ENCODE data around the gene AMIGO1.

The AMIGO1 gene

GRCh38 chr1:109527098-109527811, 17.7 kb upstream of the AMIGO1 start:
- no peak overlapping the region for H3K27ac Mint-ChIP-seq
- peaks cover 11% of the 10 kb centered on the region for H3K4me1 Mint-ChIP-seq (ENCODE audit: low read depth)
- H3K4me3 Mint-ChIP-seq = no peak overlapping the region

GRCh38 chr1:109523706-109524105, 14.2 kb upstream of the AMIGO1 start:
- no peak overlapping the region for H3K4me3 Mint-ChIP-seq
- H3K9me3 Mint-ChIP-seq = no peaks in the 10 kb centered on the region
- DNase-seq (ENCODE audit: low spot score) = no peak
- H3K36me3 Mint-ChIP-seq (ENCODE audit: low read depth) = no peaks in the 10 kb centered on the region
- H3K27me3 Mint-ChIP-seq (ENCODE audit: low read depth) = peaks cover 25% of the 10 kb centered on the region
- H3K27ac Mint-ChIP-seq = no peak overlapping the region
- no peaks in the 10 kb centered on the region for H3K4me1 Mint-ChIP-seq (ENCODE audit: low read depth)

More at GRCh38 chr1:109527098-109527811, 17.7 kb upstream of the AMIGO1 start:
- Mint-ChIP-seq H3K36me3 (ENCODE audit: low read depth) (no peaks in the 10 kb centered on the region), H3K9me3 (no peaks in the 10 kb centered on the region), H3K27me3 (ENCODE audit: low read depth) (peaks cover 18% of the 10 kb centered on the region)
- no peak for DNase-seq (ENCODE audit: low spot score)

GRCh38 chr1:109522026-109522425, 12.5 kb upstream of the AMIGO1 start:
- Mint-ChIP-seq H3K9me3 (no peaks in the 10 kb centered on the region), H3K4me3 (no peak overlapping the region), H3K27ac (no peak overlapping the region), H3K4me1 (ENCODE audit: low read depth) (no peaks in the 10 kb centered on the region), H3K27me3 (ENCODE audit: low read depth) (peaks cover 25% of the 10 kb centered on the region), H3K36me3 (ENCODE audit: low read depth) (no peaks in the 10 kb centered on the region)
- no peak for DNase-seq (ENCODE audit: low spot score)

- H3K9me3 Mint-ChIP-seq = no peaks in the 10 kb centered on the region
- no peaks in the 10 kb centered on the region for H3K4me1 Mint-ChIP-seq (ENCODE audit: low read depth)
- no peak overlapping the region for H3K27ac Mint-ChIP-seq
- H3K4me3 Mint-ChIP-seq = no peak overlapping the region
- H3K36me3 Mint-ChIP-seq (ENCODE audit: low read depth) = no peaks in the 10 kb centered on the region
- no peak for DNase-seq (ENCODE audit: low spot score)
- H3K27me3 Mint-ChIP-seq (ENCODE audit: low read depth) = peaks cover 26% of the 10 kb centered on the region
Observed at GRCh38 chr1:109521002-109521951, 11.8 kb upstream of the AMIGO1 start.

- Mint-ChIP-seq H3K4me3 (no peak overlapping the region), H3K9me3 (no peaks in the 10 kb centered on the region), H3K27me3 (ENCODE audit: low read depth) (peaks cover 19% of the 10 kb centered on the region), H3K27ac (no peak overlapping the region), H3K4me1 (ENCODE audit: low read depth) (no peaks in the 10 kb centered on the region), H3K36me3 (ENCODE audit: low read depth) (no peaks in the 10 kb centered on the region)
- no peak for DNase-seq (ENCODE audit: low spot score)
Observed at GRCh38 chr1:109517337-109517736, 7.8 kb upstream of the AMIGO1 start.

GRCh38 chr1:109516872-109517271, 7.3 kb upstream of the AMIGO1 start:
- Mint-ChIP-seq H3K4me1 (ENCODE audit: low read depth) (no peaks in the 10 kb centered on the region), H3K27ac (no peak overlapping the region)

GRCh38 chr1:109514846-109515245, 5.3 kb upstream of the AMIGO1 start:
- Mint-ChIP-seq H3K4me3 (no peak overlapping the region), H3K27me3 (ENCODE audit: low read depth) (peaks cover 33% of the 10 kb centered on the region), H3K9me3 (no peaks in the 10 kb centered on the region), H3K4me1 (ENCODE audit: low read depth) (peaks cover 4% of the 10 kb centered on the region), H3K36me3 (ENCODE audit: low read depth) (no peaks in the 10 kb centered on the region), H3K27ac (no peak overlapping the region)
- no peak for DNase-seq (ENCODE audit: low spot score)

More at GRCh38 chr1:109516872-109517271, 7.3 kb upstream of the AMIGO1 start:
- peaks cover 18% of the 10 kb centered on the region for H3K27me3 Mint-ChIP-seq (ENCODE audit: low read depth)
- no peaks in the 10 kb centered on the region for H3K9me3 Mint-ChIP-seq
- H3K4me3 Mint-ChIP-seq = no peak overlapping the region
- DNase-seq (ENCODE audit: low spot score) = no peak
- H3K36me3 Mint-ChIP-seq (ENCODE audit: low read depth) = no peaks in the 10 kb centered on the region

GRCh38 chr1:109513110-109513710, 3.7 kb upstream of the AMIGO1 start:
- Mint-ChIP-seq H3K36me3 (ENCODE audit: low read depth) (no peaks in the 10 kb centered on the region), H3K4me1 (ENCODE audit: low read depth) (peaks cover 9% of the 10 kb centered on the region), H3K27ac (no peak overlapping the region), H3K4me3 (no peak overlapping the region), H3K27me3 (ENCODE audit: low read depth) (peaks cover 45% of the 10 kb centered on the region), H3K9me3 (no peaks in the 10 kb centered on the region)
- no peak for DNase-seq (ENCODE audit: low spot score)

- no peak for DNase-seq (ENCODE audit: low spot score)
- peak overlapping the region; percentile 82 for H3K4me3 Mint-ChIP-seq
- H3K9me3 Mint-ChIP-seq = no peaks in the 10 kb centered on the region
- H3K4me1 Mint-ChIP-seq (ENCODE audit: low read depth) = peaks cover 17% of the 10 kb centered on the region
- peaks cover 7% of the 10 kb centered on the region for H3K36me3 Mint-ChIP-seq (ENCODE audit: low read depth)
- H3K27me3 Mint-ChIP-seq (ENCODE audit: low read depth) = peaks cover 50% of the 10 kb centered on the region
- H3K27ac Mint-ChIP-seq = peak overlapping the region; percentile 13
Observed at GRCh38 chr1:109508873-109509175, 703 bp downstream of the AMIGO1 start.

GRCh38 chr1:109508001-109508872, 1.3 kb downstream of the AMIGO1 start:
- peaks cover 20% of the 10 kb centered on the region for H3K4me1 Mint-ChIP-seq (ENCODE audit: low read depth)
- H3K4me3 Mint-ChIP-seq = peak overlapping the region; percentile 82
- no peak overlapping the region for H3K27ac Mint-ChIP-seq
- peaks cover 7% of the 10 kb centered on the region for H3K36me3 Mint-ChIP-seq (ENCODE audit: low read depth)
- no peaks in the 10 kb centered on the region for H3K9me3 Mint-ChIP-seq
- H3K27me3 Mint-ChIP-seq (ENCODE audit: low read depth) = peaks cover 47% of the 10 kb centered on the region
- DNase-seq (ENCODE audit: low spot score) = no peak

- DNase-seq (ENCODE audit: low spot score) = no peak
- no peak overlapping the region for H3K27ac Mint-ChIP-seq
- peaks cover 47% of the 10 kb centered on the region for H3K4me1 Mint-ChIP-seq (ENCODE audit: low read depth)
- H3K4me3 Mint-ChIP-seq = no peak overlapping the region
- peaks cover 25% of the 10 kb centered on the region for H3K27me3 Mint-ChIP-seq (ENCODE audit: low read depth)
- peaks cover 21% of the 10 kb centered on the region for H3K36me3 Mint-ChIP-seq (ENCODE audit: low read depth)
- H3K9me3 Mint-ChIP-seq = no peaks in the 10 kb centered on the region
Observed at GRCh38 chr1:109504974-109505373, 4.6 kb downstream of the AMIGO1 start.

- Mint-ChIP-seq H3K27me3 (ENCODE audit: low read depth) (peaks cover 19% of the 10 kb centered on the region), H3K4me3 (peak overlapping the region; percentile 70), H3K27ac (peak overlapping the region; percentile 61), H3K9me3 (no peaks in the 10 kb centered on the region), H3K4me1 (ENCODE audit: low read depth) (peaks cover 47% of the 10 kb centered on the region), H3K36me3 (ENCODE audit: low read depth) (peaks cover 27% of the 10 kb centered on the region)
- no peak for DNase-seq (ENCODE audit: low spot score)
Observed at GRCh38 chr1:109503935-109504334, 5.6 kb downstream of the AMIGO1 start.

- Mint-ChIP-seq H3K4me1 (ENCODE audit: low read depth) (peaks cover 53% of the 10 kb centered on the region), H3K9me3 (no peaks in the 10 kb centered on the region), H3K4me3 (peak overlapping the region; percentile 80), H3K27ac (peak overlapping the region; percentile 94), H3K36me3 (ENCODE audit: low read depth) (peaks cover 35% of the 10 kb centered on the region), H3K27me3 (ENCODE audit: low read depth) (peaks cover 7% of the 10 kb centered on the region)
- no peak for DNase-seq (ENCODE audit: low spot score)
Observed at GRCh38 chr1:109502364-109502851, 7.1 kb downstream of the AMIGO1 start.

All from T-helper 2 cell treated with Interferon-gamma antibody and Interleukin-4, amounts not matched to agents 5 μg/mL and 100 μg/mL, for 36 hours (primary cell).